IMR-90 (cell line): ENCODE measurements around the gene TRIM44. TPM values are rescaled to one million over a fixed set of nuclear protein-coding genes. Genes with fewer than 3 reads are reported as not detected.

ENCODE experiments used
- ATAC-seq: fragments of 200-7000 bp; cut with Tn5 transposase; 2 replicates; pipeline ENCODE4 v1.9.1; 2020; ENCODE audit warnings: low read depth, mild to moderate bottlenecking, moderate library complexity
- BruUV-seq: library from RNA; stranded (reverse); fragments of 400-500 nt; replicated peaks from 2 replicates; lab custom pipeline; 2021; lab: Mats Ljungman, UMichigan
- CTCF ChIA-PET: fragments of 300-600 bp; formaldehyde crosslinking; extraction: SDS; loops from one replicate; lab custom pipeline; 2021; ENCODE audit warnings: antibody characterized with exemption; lab: Yijun Ruan, JAX
- POLR2A ChIA-PET: fragments of 300-600 bp; sonication (Branson Sonifier 250); formaldehyde crosslinking; loops from one replicate; lab custom pipeline; 2022; ENCODE audit warnings: antibody characterized with exemption; ENCODE audit not compliant: unreplicated experiment; lab: Charles Lee
- DNase-seq: peaks from one replicate; pipeline ENCODE4 v3.0.0; 2013
- H2AFZ ChIP-seq: replicated peaks from 2 replicates; pipeline ENCODE3; 2013; ENCODE audit warnings: low read length, mild to moderate bottlenecking; ENCODE audit not compliant: poor library complexity
- H2AK5ac ChIP-seq: 2 replicates; pipeline ENCODE4 v1.6.1; 2013; ENCODE audit warnings: low read depth, low read length, inconsistent platforms
- H2AK9ac ChIP-seq: replicated peaks from 2 replicates; pipeline ENCODE3; 2013; ENCODE audit warnings: mild to moderate bottlenecking, low read depth, low read length, moderate library complexity; ENCODE audit not compliant: poor library complexity
- H2BK120ac ChIP-seq: 2 replicates; pipeline ENCODE4 v1.6.1; 2013; ENCODE audit warnings: low read depth, low read length, inconsistent platforms
- H2BK15ac ChIP-seq: 3 replicates; pipeline ENCODE4 v1.6.1; 2013; ENCODE audit warnings: low read depth, low read length, inconsistent platforms
- H2BK20ac ChIP-seq: 2 replicates; pipeline ENCODE4 v1.6.1; 2013; ENCODE audit warnings: low read depth, mild to moderate bottlenecking, inconsistent platforms, low read length, moderate library complexity
- H2BK5ac ChIP-seq: 2 replicates; pipeline ENCODE4 v1.6.1; 2013; ENCODE audit warnings: mild to moderate bottlenecking, low read depth, low read length, inconsistent platforms; ENCODE audit not compliant: poor library complexity, severe bottlenecking
- H3K14ac ChIP-seq: replicated peaks from 2 replicates; pipeline ENCODE4 v1.6.1; 2013; ENCODE audit warnings: low read depth, low read length, inconsistent platforms
- H3K18ac ChIP-seq: 2 replicates; pipeline ENCODE4 v1.6.1; 2013; ENCODE audit warnings: low read depth, low read length, control low read depth
- H3K23ac ChIP-seq: 2 replicates; pipeline ENCODE4 v1.6.1; 2013; ENCODE audit warnings: low read depth, low read length, inconsistent platforms
- H3K27ac ChIP-seq: 2 replicates; pipeline ENCODE4 v1.5.1; 2013; ENCODE audit warnings: mild to moderate bottlenecking, control low read depth, low read length; ENCODE audit not compliant: insufficient read depth
- H3K27me3 ChIP-seq: 2 replicates; pipeline ENCODE4 v1.6.1; 2013; ENCODE audit warnings: low read length; ENCODE audit not compliant: control insufficient read depth, insufficient read depth
- H3K36me3 ChIP-seq: 2 replicates; pipeline ENCODE4 v1.6.1; 2013; ENCODE audit warnings: low read length, mixed read lengths; ENCODE audit not compliant: control insufficient read depth, insufficient read depth
- H3K4ac ChIP-seq: 2 replicates; pipeline ENCODE4 v1.6.1; 2013; ENCODE audit warnings: low read depth, low read length, inconsistent platforms
- H3K4me1 ChIP-seq: 2 replicates; pipeline ENCODE4 v1.6.1; 2013; ENCODE audit warnings: low read length, mixed read lengths; ENCODE audit not compliant: control insufficient read depth, insufficient read depth
- H3K4me2 ChIP-seq: 2 replicates; pipeline ENCODE4 v1.6.1; 2013; ENCODE audit warnings: low read depth, mild to moderate bottlenecking, control low read depth, low read length, moderate library complexity
- H3K4me3 ChIP-seq: 2 replicates; pipeline ENCODE4 v1.5.1; 2013; ENCODE audit warnings: low read depth, mild to moderate bottlenecking, control low read depth, low read length, moderate library complexity; ENCODE audit not compliant: insufficient read depth
- H3K56ac ChIP-seq: 2 replicates; pipeline ENCODE4 v1.6.1; 2013; ENCODE audit warnings: low read length, inconsistent platforms; ENCODE audit not compliant: insufficient read depth; ENCODE audit errors: extremely low read depth
- H3K79me1 ChIP-seq, 2 experiments: 2 replicates each; pipeline ENCODE4 v1.6.1; 2013; ENCODE audit warnings: low read length in 2 of 2, inconsistent platforms in 1 of 2, low read depth in 1 of 2
- H3K9ac ChIP-seq: 2 replicates; pipeline ENCODE4 v1.6.1; 2013; ENCODE audit warnings: low read depth, low read length, control low read depth
- H3K9me1 ChIP-seq: 2 replicates; pipeline ENCODE4 v1.6.1; 2013; ENCODE audit warnings: low read length, inconsistent platforms; ENCODE audit not compliant: insufficient read depth
- H3K9me3 ChIP-seq: 2 replicates; pipeline ENCODE4 v1.6.1; 2013; ENCODE audit warnings: low read length; ENCODE audit not compliant: control insufficient read depth, insufficient read depth
- H4K20me1 ChIP-seq: 2 replicates; pipeline ENCODE4 v1.6.1; 2013; ENCODE audit warnings: low read length, inconsistent platforms; ENCODE audit not compliant: insufficient read depth
- H4K5ac ChIP-seq: 2 replicates; pipeline ENCODE4 v1.6.1; 2013; ENCODE audit warnings: mild to moderate bottlenecking, low read depth, low read length, control low read depth
- H4K8ac ChIP-seq, 2 experiments: 2 replicates each; pipeline ENCODE4 v1.6.1; 2013; ENCODE audit warnings: low read depth in 2 of 2, low read length in 2 of 2, control low read depth in 1 of 2, inconsistent platforms in 1 of 2
- H4K91ac ChIP-seq: 2 replicates; pipeline ENCODE4 v1.6.1; 2013; ENCODE audit warnings: low read depth, low read length, inconsistent platforms; ENCODE audit not compliant: insufficient read depth
- BHLHE40 ChIP-seq: fragments of 150-350 bp; IDR thresholded peaks from 2 replicates; pipeline ENCODE4 v1.6.1; 2016; ENCODE audit warnings: mild to moderate bottlenecking, low read depth, low read length
- MAFK ChIP-seq: IDR thresholded peaks from 2 replicates; pipeline ENCODE4 v1.6.1; 2012; ENCODE audit warnings: low read depth, low read length, improper control_type of control experiment
- NFE2L2 ChIP-seq: fragments of 150-350 bp; IDR thresholded peaks from 2 replicates; pipeline ENCODE4 v1.6.1; 2016; ENCODE audit warnings: low read depth, mild to moderate bottlenecking, low read length
- WGBS, 2 experiments: methylation state at CpG; one replicate each; pipeline versions ENCODE4 v1.1.5 to v1.1.7; 2013; ENCODE audit warnings: missing lambda C conversion rate in 2 of 2; ENCODE audit not compliant: insufficient read length in 1 of 2; ENCODE audit errors: extremely low coverage in 2 of 2; 5-methylcytosine and 5-hydroxymethylcytosine counted together
- dilution Hi-C: fragments of 300-500 bp; cut with HindIII; formaldehyde crosslinking; loops from one replicate; pipeline ENCODE4 v1.14.3; 2018; ENCODE audit warnings: low sequenced_read_pairs; ENCODE audit not compliant: unreplicated experiment
- in situ Hi-C: fragments of 300-500 bp; cut with MboI; formaldehyde crosslinking; loops from 3 replicates; pipeline ENCODE4 v1.14.3; 2019; ENCODE audit warnings: low sequenced_read_pairs, inconsistent platforms, mixed read lengths
- intact Hi-C: fragments of 100-400 bp; cut with micrococcal nuclease; formaldehyde crosslinking; loops from 2 replicates; pipeline ENCODE4 v1.10.0; 2022
- polyA plus RNA-seq, 3 experiments: library from polyadenylated mRNA; depleted of rRNA; stranded (reverse); fragments of >200 nt; gene quantifications; 2 replicates each; pipeline ENCODE4 v1.2.3, GENCODE V29; 2012; ENCODE audit warnings: low replicate concordance in 1 of 3
- total RNA-seq: library from RNA; depleted of rRNA; stranded (reverse); fragments of >200 nt; gene quantifications from 2 replicates; pipeline ENCODE4 v1.2.3, GENCODE V29; 2012
- TF ChIP-seq, protein P1 (sequence below): fragments of 150-350 bp; IDR thresholded peaks from 2 replicates; pipeline ENCODE4 v1.6.1; 2016; ENCODE audit warnings: low read depth, mild to moderate bottlenecking, low read length, moderate library complexity, borderline replicate concordance
- TF ChIP-seq, protein P2 (sequence below): fragments of 150-350 bp; IDR thresholded peaks from 2 replicates; pipeline ENCODE4 v1.6.1; 2017; ENCODE audit warnings: mild to moderate bottlenecking, antibody characterized with exemption, low read length, low read depth

TRIM44 gene
- total and polyA plus RNA-seq, 2 of the 4 experiments (the other 2 are of a cell fraction) = 50.7 to 104 TPM

DNA sequence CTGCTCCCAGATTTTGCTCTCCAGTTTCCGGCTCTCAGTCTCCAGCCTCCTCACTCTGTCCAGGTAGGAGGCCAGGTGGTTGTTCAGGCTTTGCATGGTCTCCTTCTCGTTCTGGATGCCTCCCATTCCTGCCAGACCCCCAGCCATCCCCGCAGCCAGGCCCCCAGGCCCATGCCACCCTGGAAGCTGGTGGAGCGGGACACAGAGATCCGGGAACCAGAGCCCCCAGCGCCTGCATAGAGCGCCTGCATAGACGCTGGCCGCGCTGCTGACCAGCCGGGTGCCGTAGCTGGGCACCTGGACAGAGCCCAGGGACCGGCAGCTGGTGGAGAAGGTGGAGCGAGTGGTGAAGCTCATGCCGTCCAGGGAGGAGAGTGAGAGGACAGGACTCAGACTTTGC, 198.6 kb downstream of the TRIM44 start:
- ATAC-seq (no peak), DNase-seq (no peak)
- no peak overlapping the region for H4K91ac ChIP-seq
- no peak overlapping the region for H2BK120ac ChIP-seq
- no peak overlapping the region for H4K8ac ChIP-seq
- no peaks in the 10 kb centered on the region for H3K36me3 ChIP-seq
- H4K20me1 ChIP-seq = no peaks in the 10 kb centered on the region
- H3K4me2 ChIP-seq = no peak overlapping the region
- H3K27me3 ChIP-seq = peaks cover 7% of the 10 kb centered on the region
- ChIA-PET CTCF (no interaction called here), POLR2A (no interaction called here)
- no peak overlapping the region for H3K4me3 ChIP-seq
- no peak overlapping the region for H3K23ac ChIP-seq
- no peak overlapping the region for H2AK9ac ChIP-seq
- in situ Hi-C loops (no loop called here), dilution Hi-C loops (no loop called here), intact Hi-C loops (no loop called here)
- H3K27ac ChIP-seq = no peak overlapping the region
- H2AFZ ChIP-seq = no peak overlapping the region
- no peak overlapping the region for H3K14ac ChIP-seq
- H2BK20ac ChIP-seq = no peak overlapping the region
- H3K9me3 ChIP-seq = no peaks in the 10 kb centered on the region
- TF ChIP-seq, protein P1, sequence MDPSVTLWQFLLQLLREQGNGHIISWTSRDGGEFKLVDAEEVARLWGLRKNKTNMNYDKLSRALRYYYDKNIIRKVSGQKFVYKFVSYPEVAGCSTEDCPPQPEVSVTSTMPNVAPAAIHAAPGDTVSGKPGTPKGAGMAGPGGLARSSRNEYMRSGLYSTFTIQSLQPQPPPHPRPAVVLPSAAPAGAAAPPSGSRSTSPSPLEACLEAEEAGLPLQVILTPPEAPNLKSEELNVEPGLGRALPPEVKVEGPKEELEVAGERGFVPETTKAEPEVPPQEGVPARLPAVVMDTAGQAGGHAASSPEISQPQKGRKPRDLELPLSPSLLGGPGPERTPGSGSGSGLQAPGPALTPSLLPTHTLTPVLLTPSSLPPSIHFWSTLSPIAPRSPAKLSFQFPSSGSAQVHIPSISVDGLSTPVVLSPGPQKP = no peak
- no peak for TF ChIP-seq BHLHE40
- TF ChIP-seq, protein P2, sequence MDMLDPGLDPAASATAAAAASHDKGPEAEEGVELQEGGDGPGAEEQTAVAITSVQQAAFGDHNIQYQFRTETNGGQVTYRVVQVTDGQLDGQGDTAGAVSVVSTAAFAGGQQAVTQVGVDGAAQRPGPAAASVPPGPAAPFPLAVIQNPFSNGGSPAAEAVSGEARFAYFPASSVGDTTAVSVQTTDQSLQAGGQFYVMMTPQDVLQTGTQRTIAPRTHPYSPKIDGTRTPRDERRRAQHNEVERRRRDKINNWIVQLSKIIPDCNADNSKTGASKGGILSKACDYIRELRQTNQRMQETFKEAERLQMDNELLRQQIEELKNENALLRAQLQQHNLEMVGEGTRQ = no peak
- no peak for TF ChIP-seq MAFK
- no peak for TF ChIP-seq NFE2L2
- no peak overlapping the region for H4K5ac ChIP-seq
- H2AK5ac ChIP-seq = no peak overlapping the region
- no peak overlapping the region for H3K18ac ChIP-seq
- no peaks in the 10 kb centered on the region for H3K4me1 ChIP-seq
- BruUV-seq = no TSS peak
- no peak overlapping the region for H2BK15ac ChIP-seq
- no peaks in the 10 kb centered on the region for H3K9me1 ChIP-seq
- no peak overlapping the region for H2BK5ac ChIP-seq
- WGBS, 2 experiments = 86% methylated on average over 4 of the region's 15 CpGs; no CpG with 5 or more reads in 1 of the 2 experiments
- H3K56ac ChIP-seq = no peak overlapping the region
- no peak overlapping the region for H3K4ac ChIP-seq
- H3K9ac ChIP-seq = no peak overlapping the region
- no peaks in the 10 kb centered on the region for H3K79me1 ChIP-seq
